Endothelial cell of umbilical vein (primary cell): Measurements from ENCODE around the gene TSPAN9. TPM values are rescaled to one million over a fixed set of nuclear protein-coding genes. Genes with fewer than 3 reads are reported as not detected.

Experiments
- BruUV-seq: library from RNA; stranded (reverse); fragments of 400-500 nt; replicated peaks from 2 replicates; lab custom pipeline; 2021; lab: Mats Ljungman, UMichigan
- CTCF ChIA-PET: fragments of 300-600, 350-600 bp; sonication (Branson Sonifier 250); formaldehyde crosslinking; loops from one replicate; lab custom pipeline; 2021; ENCODE audit warnings: antibody characterized with exemption, inconsistent platforms; lab: Charles Lee
- POLR2A ChIA-PET: fragments of 300-600, 350-600 bp; sonication (Branson Sonifier 250); formaldehyde crosslinking; loops from one replicate; lab custom pipeline; 2021; ENCODE audit warnings: antibody characterized with exemption, inconsistent platforms; lab: Charles Lee
- DNase-seq: peaks from one replicate; pipeline ENCODE4 v3.0.0-alpha.2; 2011; ENCODE audit warnings: low read depth, low spot score
- FAIRE-seq: peaks from 2 replicates; lab custom pipeline; 2011; peaks lifted over from hg19 to GRCh38; lab: Jason Lieb, UNC
- H2AFZ ChIP-seq: 2 replicates; pipeline ENCODE4 v1.6.0; 2012; ENCODE audit warnings: low read depth, low read length, control low read depth, inconsistent platforms
- H3K27ac ChIP-seq: 2 replicates; pipeline ENCODE4 v1.5.1; 2011; ENCODE audit warnings: low read depth, mild to moderate bottlenecking, control low read depth, low read length, moderate library complexity; ENCODE audit not compliant: insufficient read depth
- H3K27me3 ChIP-seq, 2 experiments: 2 replicates each; pipeline versions ENCODE4 v1.6.0 to v1.6.1; 2011; ENCODE audit warnings: low read length in 2 of 2, mixed read lengths in 1 of 2; ENCODE audit not compliant: control insufficient read depth in 2 of 2, insufficient read depth in 2 of 2
- H3K36me3 ChIP-seq, 2 experiments: 2 replicates in 1 of 2; 3 replicates in 1 of 2; pipeline ENCODE4 v1.5.1; 2011; ENCODE audit warnings: low read length in 2 of 2, mild to moderate bottlenecking in 1 of 2, moderate library complexity in 1 of 2; ENCODE audit not compliant: control insufficient read depth in 2 of 2, insufficient read depth in 2 of 2; ENCODE audit errors: extremely low read depth in 1 of 2
- H3K4me1 ChIP-seq: 3 replicates; pipeline ENCODE4 v1.5.1; 2011; ENCODE audit warnings: mild to moderate bottlenecking, low read length; ENCODE audit not compliant: control insufficient read depth, insufficient read depth; ENCODE audit errors: extremely low read depth
- H3K4me2 ChIP-seq: 2 replicates; pipeline ENCODE4 v1.6.1; 2011; ENCODE audit warnings: low read length, control low read depth, mixed read lengths; ENCODE audit not compliant: insufficient read depth
- H3K4me3 ChIP-seq, 3 experiments: fragments of 200-600 bp in 1 of 3; sonication (generic), shearing (Covaris generic) in 1 of 3; replicated peaks in 1 of 3; 2 replicates each; pipeline ENCODE4 v1.5.1; 2011 to 2016; ENCODE audit warnings: control low read depth in 3 of 3, low read length in 3 of 3, mild to moderate bottlenecking in 2 of 3, inconsistent platforms in 1 of 3, low read depth in 1 of 3, moderate library complexity in 1 of 3; ENCODE audit not compliant: insufficient read depth in 1 of 3
- H3K79me2 ChIP-seq: 2 replicates; pipeline ENCODE4 v1.6.0; 2012; ENCODE audit warnings: low read length, inconsistent platforms; ENCODE audit not compliant: control insufficient read depth, insufficient read depth
- H3K9ac ChIP-seq: replicated peaks from 2 replicates; pipeline ENCODE3; 2011; ENCODE audit warnings: low read length, control low read depth; ENCODE audit not compliant: insufficient read depth; ENCODE audit errors: extremely low read depth
- H3K9me1 ChIP-seq: replicated peaks from 3 replicates; pipeline ENCODE4 v1.6.0; 2011; ENCODE audit warnings: mild to moderate bottlenecking, low read length; ENCODE audit not compliant: control insufficient read depth, insufficient read depth; ENCODE audit errors: extremely low read depth
- H3K9me3 ChIP-seq: replicated peaks from 2 replicates; pipeline ENCODE4 v1.5.1; 2012; ENCODE audit warnings: low read length, inconsistent platforms; ENCODE audit not compliant: control insufficient read depth, insufficient read depth
- H4K20me1 ChIP-seq: replicated peaks from 2 replicates; pipeline ENCODE3; 2011; ENCODE audit warnings: mild to moderate bottlenecking, low read length; ENCODE audit not compliant: control insufficient read depth, insufficient read depth; ENCODE audit errors: extremely low read depth
- EZH2 ChIP-seq: IDR thresholded peaks from 2 replicates; pipeline ENCODE4 v1.6.1; 2012; ENCODE audit warnings: borderline replicate concordance, low read depth, mild to moderate bottlenecking, moderate library complexity, low read length, inconsistent platforms; ENCODE audit not compliant: severe bottlenecking
- FOS ChIP-seq: IDR thresholded peaks from 2 replicates; pipeline ENCODE4 v1.6.1; 2011; ENCODE audit warnings: mild to moderate bottlenecking, low read length, moderate library complexity, borderline replicate concordance; ENCODE audit not compliant: insufficient read depth
- GATA2 ChIP-seq: IDR thresholded peaks from 2 replicates; pipeline ENCODE4 v1.7.0; 2011; ENCODE audit warnings: low read depth, mild to moderate bottlenecking, moderate library complexity, mixed read lengths, low read length; ENCODE audit not compliant: insufficient read length, insufficient read depth
- JUN ChIP-seq: IDR thresholded peaks from 2 replicates; pipeline ENCODE4 v1.6.1; 2011; ENCODE audit warnings: borderline replicate concordance, low read depth; ENCODE audit not compliant: insufficient read length, insufficient read depth
- MYC ChIP-seq: IDR thresholded peaks from one replicate; pipeline ENCODE4 v1.6.1; 2011; ENCODE audit warnings: mild to moderate bottlenecking, low read depth, low read length
- POLR2A ChIP-seq: IDR thresholded peaks from 2 replicates; pipeline ENCODE4 v1.6.1; 2012; ENCODE audit warnings: low read depth, mild to moderate bottlenecking, control low read depth, low read length
- POLR2AphosphoS5 ChIP-seq: IDR thresholded peaks from 2 replicates; pipeline ENCODE4 v1.6.1; 2012; ENCODE audit warnings: low read depth, mild to moderate bottlenecking, control low read depth, low read length, moderate library complexity; ENCODE audit not compliant: insufficient read depth
- dilution Hi-C: fragments of 300-500 bp; cut with MboI; formaldehyde crosslinking; loops from one replicate; pipeline ENCODE4 v1.15.0; 2019; ENCODE audit warnings: low sequenced_read_pairs; ENCODE audit not compliant: extremely low pct_ligation_motif_present
- intact Hi-C: fragments of 100-400 bp; cut with micrococcal nuclease; formaldehyde crosslinking; loops from one replicate; pipeline ENCODE4 v1.10.0; 2022
- polyA plus RNA-seq, 4 experiments: library from polyadenylated mRNA; depleted of rRNA in 3 of 4; stranded (reverse) in 3 of 4; unstranded in 1 of 4; fragments of >200 nt; gene quantifications; 2 replicates each; pipeline versions ENCODE4 v1.2.1 to v1.2.3, GENCODE V29; 2011 to 2012; ENCODE audit warnings: missing spikeins in 1 of 4
- total RNA-seq: library from RNA; stranded (reverse); gene quantifications from 2 replicates; pipeline ENCODE4 v1.2.3, GENCODE V29; 2021
- TF ChIP-seq, protein P1 (sequence below): IDR thresholded peaks from 2 replicates; pipeline ENCODE4 v1.6.1; 2011; ENCODE audit not compliant: insufficient read depth, insufficient read length
- TF ChIP-seq, protein P2 (sequence below), 2 donors: IDR thresholded peaks; 1 replicate in 1 of 2; 2 replicates in 1 of 2; pipeline ENCODE4 v1.5.1; 2011; ENCODE audit warnings: low read length in 2 of 2, mild to moderate bottlenecking in 2 of 2, moderate library complexity in 2 of 2, control low read depth in 1 of 2, inconsistent platforms in 1 of 2, low read depth in 1 of 2; ENCODE audit not compliant: insufficient read depth in 1 of 2; ENCODE audit errors: extremely low read depth in 1 of 2

The TSPAN9 gene
- total and polyA plus RNA-seq, 2 donors (not counting 3 experiments of a cell fraction or from before 2014, with no cell fraction given) = 43.3 to 66.8 TPM

DNA sequence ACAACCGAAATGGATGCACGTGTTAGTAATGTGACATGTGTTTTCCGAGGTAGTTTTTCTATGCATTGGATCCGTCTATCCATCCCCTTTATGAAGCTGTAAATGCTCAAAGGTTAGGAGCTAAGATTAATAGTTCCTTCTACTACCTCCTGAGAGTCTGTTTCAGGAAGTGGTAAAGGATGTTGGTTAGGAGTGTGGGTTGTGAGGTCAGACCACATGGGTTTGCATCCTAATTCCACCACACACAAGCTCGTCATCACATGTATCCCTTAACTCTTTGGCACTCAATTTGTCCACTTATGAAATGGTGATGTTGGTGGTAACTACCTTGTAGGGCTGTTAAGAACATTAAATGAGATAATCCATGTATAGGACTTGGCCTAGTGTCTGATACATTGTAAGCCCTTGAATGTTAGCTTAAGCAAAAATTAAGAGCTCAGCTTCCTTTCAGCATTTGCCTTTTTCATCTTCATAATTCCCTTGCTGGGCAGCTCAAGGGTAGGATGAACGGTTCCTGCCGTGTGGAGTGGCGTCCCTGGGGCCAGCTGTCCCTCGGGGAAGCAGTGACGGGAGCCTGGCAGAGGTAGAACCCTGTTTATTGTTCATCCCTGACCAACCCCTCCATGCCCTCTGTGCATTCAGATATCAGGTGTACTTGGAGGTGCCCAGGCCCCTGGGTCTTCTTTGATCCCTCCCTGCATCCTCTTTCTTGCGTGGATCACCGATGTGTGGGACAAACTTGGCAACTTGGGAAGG lies 52.3 kb downstream of the TSPAN9 start:
- DNase-seq (no peak), FAIRE-seq (peak; percentile 94)
- dilution Hi-C loops (loop anchor here (5.0 kb wide), 1 partner anchor 148 kb away; no protein-coding TSS in a partner anchor), intact Hi-C loops (no loop called here)
- no peak for TF ChIP-seq FOS
- TF ChIP-seq POLR2AphosphoS5 = peak; percentile 74
- TF ChIP-seq MYC = no peak
- CTCF ChIA-PET = interaction anchor here (0.7 to 3.1 kb wide), 6 partner anchors 24 to 150 kb away, joined by 3 to 32 read pairs (median 4); no protein-coding TSS in a partner anchor
- no peak overlapping the region for H3K9ac ChIP-seq
- H3K9me1 ChIP-seq = no peaks in the 10 kb centered on the region
- H3K4me1 ChIP-seq = peaks cover 26% of the 10 kb centered on the region
- no TSS peak for BruUV-seq
- H3K4me3 ChIP-seq = no peak overlapping the region
- no peak overlapping the region for H2AFZ ChIP-seq
- H3K9me3 ChIP-seq = no peaks in the 10 kb centered on the region
- H4K20me1 ChIP-seq = no peaks in the 10 kb centered on the region
- H3K36me3 ChIP-seq = no peaks in the 10 kb centered on the region
- no peaks in the 10 kb centered on the region for H3K79me2 ChIP-seq
- POLR2A ChIA-PET = interaction anchor here (1.2 kb wide), 1 partner anchor 32 kb away, joined by 3 read pairs; no protein-coding TSS in a partner anchor
- no peak overlapping the region for H3K4me2 ChIP-seq
- H3K27ac ChIP-seq = no peak overlapping the region
- no peaks in the 10 kb centered on the region for H3K27me3 ChIP-seq

DNA sequence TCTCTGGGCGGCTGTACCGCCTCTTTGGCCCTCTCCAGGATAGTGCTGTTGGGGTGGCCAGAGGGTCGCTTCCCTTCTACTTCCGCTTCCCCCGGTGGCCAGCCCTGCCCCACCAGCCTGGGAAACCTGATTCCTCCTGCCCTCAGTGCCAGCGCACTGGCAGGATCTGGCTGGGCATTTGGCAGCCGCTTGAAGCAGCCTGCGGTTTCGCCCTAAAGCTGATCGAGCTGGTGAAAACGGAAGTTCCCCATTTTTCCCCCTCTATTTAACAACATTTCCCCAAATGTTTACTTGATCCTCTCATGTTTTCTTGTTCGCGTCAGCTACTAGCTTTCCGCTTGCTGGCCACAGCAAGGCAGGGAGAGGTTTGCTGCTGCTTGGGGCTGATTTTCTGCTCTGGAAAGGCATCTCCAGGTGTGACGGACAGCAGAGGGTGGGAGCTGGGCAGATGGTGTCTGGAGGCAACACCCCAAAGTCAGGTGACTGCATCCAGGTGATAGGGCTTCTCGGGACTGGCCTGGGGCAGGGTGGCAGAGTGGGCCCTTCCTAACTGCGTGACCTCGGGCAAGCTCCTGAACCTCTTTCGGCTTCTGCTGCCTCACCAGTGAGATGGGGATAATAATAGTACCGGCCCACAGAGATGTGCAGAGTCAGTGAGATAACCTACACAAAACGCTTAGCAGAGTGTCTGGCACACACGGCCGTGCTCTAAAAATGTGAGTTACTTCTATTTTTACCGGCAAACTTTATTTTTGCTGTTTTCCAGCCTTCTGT lies 53.1 kb downstream of the TSPAN9 start:
- BruUV-seq = no TSS peak
- H3K9me1 ChIP-seq = no peaks in the 10 kb centered on the region
- CTCF ChIA-PET = interaction anchor here (0.9 to 3.1 kb wide), 7 partner anchors 9 to 145 kb away, joined by 3 to 32 read pairs (median 5); no protein-coding TSS in a partner anchor
- TF ChIP-seq GATA2 (no peak), FOS (no peak), POLR2A (no peak), POLR2AphosphoS5 (no peak), EZH2 (no peak), MYC (no peak), JUN (no peak)
- TF ChIP-seq, protein P1, sequence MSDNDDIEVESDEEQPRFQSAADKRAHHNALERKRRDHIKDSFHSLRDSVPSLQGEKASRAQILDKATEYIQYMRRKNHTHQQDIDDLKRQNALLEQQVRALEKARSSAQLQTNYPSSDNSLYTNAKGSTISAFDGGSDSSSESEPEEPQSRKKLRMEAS = no peak
- TF ChIP-seq, protein P2, sequence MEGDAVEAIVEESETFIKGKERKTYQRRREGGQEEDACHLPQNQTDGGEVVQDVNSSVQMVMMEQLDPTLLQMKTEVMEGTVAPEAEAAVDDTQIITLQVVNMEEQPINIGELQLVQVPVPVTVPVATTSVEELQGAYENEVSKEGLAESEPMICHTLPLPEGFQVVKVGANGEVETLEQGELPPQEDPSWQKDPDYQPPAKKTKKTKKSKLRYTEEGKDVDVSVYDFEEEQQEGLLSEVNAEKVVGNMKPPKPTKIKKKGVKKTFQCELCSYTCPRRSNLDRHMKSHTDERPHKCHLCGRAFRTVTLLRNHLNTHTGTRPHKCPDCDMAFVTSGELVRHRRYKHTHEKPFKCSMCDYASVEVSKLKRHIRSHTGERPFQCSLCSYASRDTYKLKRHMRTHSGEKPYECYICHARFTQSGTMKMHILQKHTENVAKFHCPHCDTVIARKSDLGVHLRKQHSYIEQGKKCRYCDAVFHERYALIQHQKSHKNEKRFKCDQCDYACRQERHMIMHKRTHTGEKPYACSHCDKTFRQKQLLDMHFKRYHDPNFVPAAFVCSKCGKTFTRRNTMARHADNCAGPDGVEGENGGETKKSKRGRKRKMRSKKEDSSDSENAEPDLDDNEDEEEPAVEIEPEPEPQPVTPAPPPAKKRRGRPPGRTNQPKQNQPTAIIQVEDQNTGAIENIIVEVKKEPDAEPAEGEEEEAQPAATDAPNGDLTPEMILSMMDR (IDR thresholded peaks at IDR 0.05; ENCODE audit: extremely low read depth in 1 of 2, insufficient read depth in 1 of 2, low read depth in 1 of 2, low read length in 2 of 2) = no peak
- FAIRE-seq = no peak
- H2AFZ ChIP-seq = no peak overlapping the region
- peaks cover 26% of the 10 kb centered on the region for H3K4me1 ChIP-seq
- H3K9ac ChIP-seq = no peak overlapping the region
- POLR2A ChIA-PET = interaction anchor here (1.2 kb wide), 1 partner anchor 33 kb away, joined by 3 read pairs; no protein-coding TSS in a partner anchor
- H3K36me3 ChIP-seq = no peaks in the 10 kb centered on the region
- no peaks in the 10 kb centered on the region for H3K27me3 ChIP-seq
- no peaks in the 10 kb centered on the region for H3K9me3 ChIP-seq
- no peak overlapping the region for H3K4me2 ChIP-seq
- dilution Hi-C loops = loop anchor here (5.0 kb wide), 1 partner anchor 147 kb away; no protein-coding TSS in a partner anchor
- DNase-seq = peak; percentile 28
- no peak overlapping the region for H3K27ac ChIP-seq
- H3K79me2 ChIP-seq = no peaks in the 10 kb centered on the region
- H3K4me3 ChIP-seq = no peak overlapping the region
- intact Hi-C loops = no loop called here
- no peaks in the 10 kb centered on the region for H4K20me1 ChIP-seq
